Measurements from ENCODE around the gene MRPL51. TPM values are rescaled to one million over a fixed set of nuclear protein-coding genes. Genes with fewer than 3 reads are reported as not detected.
"Not testable (repeated sequence)": the region's sequence is repeated elsewhere in the genome, so short reads cannot be mapped to it uniquely, and the experiment has no call there.

The MRPL51 gene
- total RNA-seq, 1 experiment from 2014 or later, result 456 TPM

DNA sequence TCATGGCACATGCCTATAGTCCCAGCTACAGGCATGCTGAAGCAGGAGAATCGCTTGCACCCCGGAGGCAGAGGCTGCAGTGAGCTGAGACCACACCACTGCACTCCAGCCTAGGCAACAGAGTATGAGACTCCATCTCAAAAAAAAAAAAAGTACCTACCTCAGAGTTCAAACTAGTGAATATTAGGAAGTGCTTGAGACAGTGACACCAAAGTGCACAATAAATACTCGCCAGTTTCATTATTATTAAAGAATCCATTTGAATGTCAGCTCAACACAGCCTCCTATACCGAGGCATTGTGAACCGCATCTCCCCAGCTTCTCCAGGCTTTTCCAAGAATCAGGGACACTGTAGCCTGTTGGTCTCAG, 46.2 kb upstream of the MRPL51 start:
- intact Hi-C loops (cut with micrococcal nuclease; ENCODE audit: unreplicated experiment), result loop anchor here (10.0 kb wide), 3 partner anchors 324 to 554 kb away; no protein-coding TSS in a partner anchor
- Histone ChIP-seq H2AFZ (no peak overlapping the region), H4K20me1 (ENCODE audit: insufficient read depth) (peaks cover 45% of the 10 kb centered on the region), H3K4me2 (no peak overlapping the region), H3K79me2 (ENCODE audit: low read depth) (peaks cover 33% of the 10 kb centered on the region), H3K4me1 (replicated peaks; ENCODE audit: insufficient read depth) (peaks cover 30% of the 10 kb centered on the region), H3K4me3 (no peak overlapping the region), H3K27ac (no peak overlapping the region), H3K27me3 (ENCODE audit: insufficient read depth, low read depth) (no peaks in the 10 kb centered on the region), H3K36me3 (ENCODE audit: low read depth) (peaks cover 35% of the 10 kb centered on the region), H3K9me3 (ENCODE audit: insufficient read depth, low read depth) (no peaks in the 10 kb centered on the region), H3F3A (ENCODE audit: insufficient read depth, low read depth) (peaks cover 72% of the 10 kb centered on the region), H3K9me2 (ENCODE audit: insufficient read depth) (no peaks in the 10 kb centered on the region)
- no peak for DNase-seq
- BruUV-seq (replicated peaks), result no TSS peak
- no peak for TF ChIP-seq EZH2 (IDR thresholded peaks at IDR 0.05; ENCODE audit: low read depth)
- TF ChIP-seq, protein P1, sequence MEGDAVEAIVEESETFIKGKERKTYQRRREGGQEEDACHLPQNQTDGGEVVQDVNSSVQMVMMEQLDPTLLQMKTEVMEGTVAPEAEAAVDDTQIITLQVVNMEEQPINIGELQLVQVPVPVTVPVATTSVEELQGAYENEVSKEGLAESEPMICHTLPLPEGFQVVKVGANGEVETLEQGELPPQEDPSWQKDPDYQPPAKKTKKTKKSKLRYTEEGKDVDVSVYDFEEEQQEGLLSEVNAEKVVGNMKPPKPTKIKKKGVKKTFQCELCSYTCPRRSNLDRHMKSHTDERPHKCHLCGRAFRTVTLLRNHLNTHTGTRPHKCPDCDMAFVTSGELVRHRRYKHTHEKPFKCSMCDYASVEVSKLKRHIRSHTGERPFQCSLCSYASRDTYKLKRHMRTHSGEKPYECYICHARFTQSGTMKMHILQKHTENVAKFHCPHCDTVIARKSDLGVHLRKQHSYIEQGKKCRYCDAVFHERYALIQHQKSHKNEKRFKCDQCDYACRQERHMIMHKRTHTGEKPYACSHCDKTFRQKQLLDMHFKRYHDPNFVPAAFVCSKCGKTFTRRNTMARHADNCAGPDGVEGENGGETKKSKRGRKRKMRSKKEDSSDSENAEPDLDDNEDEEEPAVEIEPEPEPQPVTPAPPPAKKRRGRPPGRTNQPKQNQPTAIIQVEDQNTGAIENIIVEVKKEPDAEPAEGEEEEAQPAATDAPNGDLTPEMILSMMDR (conservative IDR thresholded peaks at IDR 0.05), result no peak
- POLR2A ChIA-PET (ENCODE audit: unreplicated experiment), result interaction anchor here (0.6 to 0.7 kb wide), 2 partner anchors 30 to 163 kb away, joined by 4 to 8 read pairs; no protein-coding TSS in a partner anchor
- CTCF ChIA-PET, result interaction anchor here (0.6 to 1.7 kb wide), 6 partner anchors 27 to 295 kb away, joined by 3 to 9 read pairs (median 4); no protein-coding TSS in a partner anchor

DNA sequence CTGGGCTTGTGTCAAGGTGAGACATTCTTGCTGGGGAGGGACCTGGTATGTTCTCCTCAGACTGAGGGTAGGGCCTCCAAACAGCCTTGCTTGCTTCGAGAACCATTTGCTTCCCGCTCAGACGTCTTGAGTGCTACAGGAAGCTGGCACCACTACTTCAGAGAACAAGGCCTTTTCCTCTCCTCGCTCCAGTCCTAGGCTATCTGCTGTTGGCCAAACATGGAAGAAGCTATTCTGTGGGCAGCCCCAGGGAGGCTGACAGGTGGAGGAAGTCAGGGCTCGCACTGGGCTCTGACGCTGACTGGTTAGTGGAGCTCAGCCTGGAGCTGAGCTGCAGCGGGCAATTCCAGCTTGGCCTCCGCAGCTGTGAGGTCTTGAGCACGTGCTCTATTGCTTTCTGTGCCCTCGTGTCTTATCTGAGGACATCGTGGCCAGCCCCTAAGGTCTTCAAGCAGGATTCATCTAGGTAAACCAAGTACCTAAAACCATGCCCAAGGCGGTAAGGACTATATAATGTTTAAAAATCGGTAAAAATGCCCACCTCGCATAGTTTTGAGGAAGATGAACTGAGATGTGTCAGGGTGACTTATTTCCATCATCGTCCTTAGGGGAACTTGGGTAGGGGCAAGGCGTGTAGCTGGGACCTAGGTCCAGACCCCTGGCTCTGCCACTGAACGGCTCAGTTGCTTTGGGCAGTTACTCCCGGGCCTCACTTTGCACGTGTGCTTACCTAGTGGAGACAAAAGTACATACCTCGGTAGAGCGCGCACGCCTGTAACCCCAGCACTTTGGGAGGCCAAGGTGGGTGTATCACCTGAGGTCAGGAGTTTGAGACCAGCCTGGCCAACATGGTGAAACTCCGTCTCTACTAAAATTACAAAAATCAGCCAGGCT, 45.6 kb upstream of the MRPL51 start:
- Histone ChIP-seq H3K4me3 (no peak overlapping the region), H2AFZ (no peak overlapping the region), H3K9me2 (ENCODE audit: insufficient read depth) (no peaks in the 10 kb centered on the region), H3K27ac (peak overlapping the region; percentile 0; the same call in 1 of the 2 replicates), H3K4me1 (replicated peaks; ENCODE audit: insufficient read depth) (peaks cover 30% of the 10 kb centered on the region), H3K27me3 (ENCODE audit: insufficient read depth, low read depth) (no peaks in the 10 kb centered on the region), H3K4me2 (no peak overlapping the region), H4K20me1 (ENCODE audit: insufficient read depth) (peaks cover 45% of the 10 kb centered on the region), H3K9me3 (ENCODE audit: insufficient read depth, low read depth) (no peaks in the 10 kb centered on the region), H3K79me2 (ENCODE audit: low read depth) (peaks cover 33% of the 10 kb centered on the region), H3F3A (ENCODE audit: insufficient read depth, low read depth) (peaks cover 72% of the 10 kb centered on the region), H3K36me3 (ENCODE audit: low read depth) (peaks cover 35% of the 10 kb centered on the region)
- ChIA-PET CTCF (interaction anchor here (0.6 to 1.0 kb wide), 4 partner anchors 12 to 362 kb away, joined by 3 to 5 read pairs (median 3); no protein-coding TSS in a partner anchor), POLR2A (ENCODE audit: unreplicated experiment) (interaction anchor here (0.6 to 1.0 kb wide), 4 partner anchors 9 to 259 kb away, joined by 3 to 4 read pairs (median 4); no protein-coding TSS in a partner anchor)
- no TSS peak for BruUV-seq (replicated peaks)
- intact Hi-C loops (cut with micrococcal nuclease; ENCODE audit: unreplicated experiment), result loop anchor here (1.0 to 10.0 kb wide), 4 partner anchors 115 to 554 kb away; no protein-coding TSS in a partner anchor
- TF ChIP-seq, protein P1 (conservative IDR thresholded peaks at IDR 0.05), result no peak
- TF ChIP-seq EZH2 (IDR thresholded peaks at IDR 0.05; ENCODE audit: low read depth), result no peak
- peak in 1 of 2 experiments; percentile 21 for DNase-seq

DNA sequence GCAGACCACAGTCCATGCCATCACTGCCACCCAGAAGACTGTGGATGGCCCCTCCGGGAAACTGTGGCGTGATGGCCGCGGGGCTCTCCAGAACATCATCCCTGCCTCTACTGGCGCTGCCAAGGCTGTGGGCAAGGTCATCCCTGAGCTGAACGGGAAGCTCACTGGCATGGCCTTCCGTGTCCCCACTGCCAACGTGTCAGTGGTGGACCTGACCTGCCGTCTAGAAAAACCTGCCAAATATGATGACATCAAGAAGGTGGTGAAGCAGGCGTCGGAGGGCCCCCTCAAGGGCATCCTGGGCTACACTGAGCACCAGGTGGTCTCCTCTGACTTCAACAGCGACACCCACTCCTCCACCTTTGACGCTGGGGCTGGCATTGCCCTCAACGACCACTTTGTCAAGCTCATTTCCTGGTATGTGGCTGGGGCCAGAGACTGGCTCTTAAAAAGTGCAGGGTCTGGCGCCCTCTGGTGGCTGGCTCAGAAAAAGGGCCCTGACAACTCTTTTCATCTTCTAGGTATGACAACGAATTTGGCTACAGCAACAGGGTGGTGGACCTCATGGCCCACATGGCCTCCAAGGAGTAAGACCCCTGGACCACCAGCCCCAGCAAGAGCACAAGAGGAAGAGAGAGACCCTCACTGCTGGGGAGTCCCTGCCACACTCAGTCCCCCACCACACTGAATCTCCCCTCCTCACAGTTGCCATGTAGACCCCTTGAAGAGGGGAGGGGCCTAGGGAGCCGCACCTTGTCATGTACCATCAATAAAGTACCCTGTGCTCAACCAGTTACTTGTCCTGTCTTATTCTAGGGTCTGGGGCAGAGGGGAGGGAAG, 44.7 kb upstream of the MRPL51 start:
- H3K36me3 ChIP-seq (ENCODE audit: low read depth), result peaks cover 35% of the 10 kb centered on the region
- H3K4me1 ChIP-seq (replicated peaks; ENCODE audit: insufficient read depth), result peaks cover 35% of the 10 kb centered on the region
- H4K20me1 ChIP-seq (ENCODE audit: insufficient read depth), result peaks cover 45% of the 10 kb centered on the region
- intact Hi-C loops (cut with micrococcal nuclease; ENCODE audit: unreplicated experiment), result loop anchor here (1.0 to 10.0 kb wide), 4 partner anchors 114 to 553 kb away; no protein-coding TSS in a partner anchor
- CTCF ChIA-PET, result interaction anchor here (0.5 to 1.0 kb wide), 15 partner anchors 9 to 1288 kb away, joined by 3 to 6 read pairs (median 3); partner anchors contain the start of gene SCNN1A
- H3K4me2 ChIP-seq, result peak overlapping the region; percentile 96; the same call in 1 of the 2 replicates
- not testable (repeated sequence) for H3K9me2 ChIP-seq (ENCODE audit: insufficient read depth); H2AFZ ChIP-seq; H3K4me3 ChIP-seq; H3K27me3 ChIP-seq (ENCODE audit: insufficient read depth, low read depth); H3K9me3 ChIP-seq (ENCODE audit: insufficient read depth, low read depth); BruUV-seq (replicated peaks)
- POLR2A ChIA-PET (ENCODE audit: unreplicated experiment), result interaction anchor here (0.5 to 1.0 kb wide), 11 partner anchors 9 to 258 kb away, joined by 3 to 10 read pairs (median 4); partner anchors contain the start of gene SCNN1A
- H3F3A ChIP-seq (ENCODE audit: insufficient read depth, low read depth), result peaks cover 81% of the 10 kb centered on the region
- TF ChIP-seq, protein P1 (conservative IDR thresholded peaks at IDR 0.05), result peak; percentile 94
- H3K79me2 ChIP-seq (ENCODE audit: low read depth), result peaks cover 36% of the 10 kb centered on the region
- DNase-seq, result peak; percentile 75 to 82
- H3K27ac ChIP-seq, result peak overlapping the region; percentile 29

All from PC-9 (cell line).